GM12891 (cell line): ENCODE results near the gene SEPTIN5.

ENCODE experiments used
- POLR2A ChIP-seq: IDR thresholded peaks from 2 replicates; pipeline ENCODE4 v1.6.1; 2011; ENCODE audit warnings: low read depth, low read length, control low read depth
- POLR2AphosphoS5 ChIP-seq: IDR thresholded peaks from 2 replicates; pipeline ENCODE4 v1.6.1; 2011; ENCODE audit warnings: low read depth, low read length, control low read depth
- SPI1 ChIP-seq: IDR thresholded peaks from 2 replicates; pipeline ENCODE4 v1.6.1; 2011; ENCODE audit warnings: low read depth, low read length, control low read depth
- TAF1 ChIP-seq: IDR thresholded peaks from 2 replicates; pipeline ENCODE4 v1.6.1; 2011; ENCODE audit warnings: low read depth, low read length, control low read depth

DNA sequence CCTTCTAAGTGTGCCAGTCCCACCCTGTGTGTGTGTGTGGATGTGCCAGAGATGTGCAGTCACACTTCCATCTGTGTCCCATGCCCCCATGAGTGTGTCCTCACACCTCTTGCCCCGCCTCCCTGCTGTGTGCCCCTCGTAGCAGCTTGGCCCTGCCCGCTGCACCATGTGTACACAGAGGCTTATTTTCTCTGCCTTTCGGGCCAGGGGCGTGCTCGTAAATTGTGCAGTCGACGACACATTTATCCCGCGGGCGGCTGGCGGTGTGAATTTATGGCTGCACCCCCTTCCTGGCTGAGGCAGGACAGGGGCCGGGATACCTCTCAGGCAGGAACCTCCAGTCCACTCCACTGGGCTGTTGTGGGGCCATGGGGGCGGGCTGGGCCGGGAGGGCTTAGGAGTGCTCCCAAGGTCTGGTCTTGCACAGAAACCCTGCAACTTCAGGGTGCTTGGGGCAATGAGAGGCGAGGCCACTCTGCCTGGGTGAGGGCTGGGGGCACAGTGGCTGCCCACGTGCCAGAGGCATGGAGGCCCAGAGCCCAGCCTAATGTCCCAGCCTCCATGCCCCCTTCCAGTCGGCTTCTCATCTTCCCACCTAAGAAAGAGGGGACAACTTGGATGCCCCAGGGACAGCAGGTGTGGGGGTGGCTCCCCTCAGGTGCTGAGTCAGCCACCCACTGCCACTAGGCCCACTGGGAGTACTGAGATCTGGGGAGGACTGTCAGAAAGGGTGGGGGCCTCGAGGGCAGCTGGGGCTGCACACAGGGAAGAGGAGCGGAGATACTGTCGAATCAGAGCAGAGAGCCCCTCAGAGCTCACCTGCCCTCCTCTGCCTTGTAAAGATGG lies 21.6 kb downstream of the SEPTIN5 start:
- TF ChIP-seq SPI1 (no peak), POLR2A (no peak), POLR2AphosphoS5 (no peak), TAF1 (no peak)
